SK-N-SH (cell line): ENCODE measurements around the gene ZGRF1.

Experiments used
- CHD2 ChIP-seq: fragments of 150-350 bp; IDR thresholded peaks from 2 replicates; pipeline ENCODE4 v1.6.1; 2018; ENCODE audit warnings: low read length; ENCODE audit not compliant: partially characterized antibody
- CTCF ChIP-seq: fragments of 200-600 bp; sonication (generic); IDR thresholded peaks from 2 replicates; pipeline ENCODE4 v1.6.1; 2017; ENCODE audit warnings: antibody characterized with exemption, mild to moderate bottlenecking, moderate library complexity
- EP300 ChIP-seq, 2 experiments: IDR thresholded peaks; 2 replicates each; pipeline versions ENCODE4 v1.4.0 to v1.6.1; 2012; ENCODE audit warnings: borderline replicate concordance in 1 of 2, low read depth in 1 of 2, low read length in 1 of 2
- EZH2phosphoT487 ChIP-seq: fragments of 200-600 bp; sonication (generic); IDR thresholded peaks from 2 replicates; pipeline ENCODE4 v1.6.1; 2017; ENCODE audit warnings: low read depth, mixed run types, mild to moderate bottlenecking, antibody characterized with exemption, moderate library complexity, borderline replicate concordance
- FOSL2 ChIP-seq: IDR thresholded peaks from 2 replicates; pipeline ENCODE4 v1.4.0; 2012; ENCODE audit warnings: low read depth, mild to moderate bottlenecking, moderate library complexity, borderline replicate concordance
- MAX ChIP-seq: IDR thresholded peaks from 2 replicates; pipeline ENCODE4 v1.4.0; 2012; ENCODE audit warnings: low read depth
- POLR2AphosphoS5 ChIP-seq: IDR thresholded peaks from 2 replicates; pipeline ENCODE4 v1.6.1; 2012; ENCODE audit warnings: low read depth, low read length
- RAD21 ChIP-seq: IDR thresholded peaks from 2 replicates; pipeline ENCODE4 v1.6.1; 2012; ENCODE audit warnings: mild to moderate bottlenecking, low read length
- SMC3 ChIP-seq: IDR thresholded peaks from 2 replicates; pipeline ENCODE4 v1.6.1; 2012; ENCODE audit warnings: low read depth, low read length, improper control_type of control experiment
- YY1 ChIP-seq: IDR thresholded peaks from 2 replicates; pipeline ENCODE4 v1.4.0; 2012; ENCODE audit warnings: low read depth, mild to moderate bottlenecking
- TF ChIP-seq, protein P1 (sequence below): IDR thresholded peaks from 2 replicates; pipeline ENCODE4 v1.4.0; 2012; ENCODE audit warnings: low read depth, borderline replicate concordance

DNA sequence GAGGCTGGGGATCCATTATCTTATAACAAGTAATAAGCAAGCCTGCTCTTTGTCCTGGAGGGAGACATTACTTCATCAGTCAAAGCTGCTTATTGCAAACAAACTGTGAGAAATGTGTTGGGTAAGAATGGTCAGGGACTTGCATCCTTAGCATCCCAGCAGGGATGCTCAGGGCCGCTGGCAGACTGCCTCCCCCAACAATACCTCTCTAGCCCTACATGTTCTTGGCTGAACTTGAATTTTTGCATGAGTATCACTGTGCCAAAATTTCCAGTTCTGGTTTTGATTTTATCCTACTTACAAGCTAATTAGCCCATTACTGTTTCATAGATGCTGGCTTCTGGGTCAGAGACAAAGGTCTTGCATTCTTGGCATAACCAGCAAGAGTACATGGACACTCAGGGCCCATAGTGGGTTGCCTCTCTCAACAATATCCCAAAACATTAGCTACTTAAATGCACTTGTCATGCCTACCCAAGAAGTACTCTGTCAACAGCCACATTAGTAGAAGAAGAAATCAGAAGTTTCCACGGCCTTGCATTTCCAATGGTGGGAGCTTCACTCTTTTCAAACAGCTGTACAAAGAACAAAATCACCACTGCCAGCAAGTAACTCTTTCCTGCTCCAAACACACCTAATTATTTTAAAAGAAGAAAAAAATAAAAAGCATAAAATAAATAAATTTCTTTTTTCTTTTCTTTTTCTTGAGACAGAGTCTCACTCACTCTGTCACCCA is 78.9 kb downstream of the ZGRF1 start:
- TF ChIP-seq, protein P1, sequence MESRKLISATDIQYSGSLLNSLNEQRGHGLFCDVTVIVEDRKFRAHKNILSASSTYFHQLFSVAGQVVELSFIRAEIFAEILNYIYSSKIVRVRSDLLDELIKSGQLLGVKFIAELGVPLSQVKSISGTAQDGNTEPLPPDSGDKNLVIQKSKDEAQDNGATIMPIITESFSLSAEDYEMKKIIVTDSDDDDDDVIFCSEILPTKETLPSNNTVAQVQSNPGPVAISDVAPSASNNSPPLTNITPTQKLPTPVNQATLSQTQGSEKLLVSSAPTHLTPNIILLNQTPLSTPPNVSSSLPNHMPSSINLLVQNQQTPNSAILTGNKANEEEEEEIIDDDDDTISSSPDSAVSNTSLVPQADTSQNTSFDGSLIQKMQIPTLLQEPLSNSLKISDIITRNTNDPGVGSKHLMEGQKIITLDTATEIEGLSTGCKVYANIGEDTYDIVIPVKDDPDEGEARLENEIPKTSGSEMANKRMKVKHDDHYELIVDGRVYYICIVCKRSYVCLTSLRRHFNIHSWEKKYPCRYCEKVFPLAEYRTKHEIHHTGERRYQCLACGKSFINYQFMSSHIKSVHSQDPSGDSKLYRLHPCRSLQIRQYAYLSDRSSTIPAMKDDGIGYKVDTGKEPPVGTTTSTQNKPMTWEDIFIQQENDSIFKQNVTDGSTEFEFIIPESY: no peak
- TF ChIP-seq EZH2phosphoT487 (no peak), CTCF (no peak), RAD21 (no peak), CHD2 (peak; percentile 27), EP300 (IDR thresholded peaks at IDR 0.05; ENCODE audit: borderline replicate concordance in 1 of 2, low read depth in 1 of 2, low read length in 1 of 2) (no peak), MAX (no peak), YY1 (no peak), POLR2AphosphoS5 (no peak), FOSL2 (no peak), SMC3 (no peak)
